SK-N-SH treated with all-trans-retinoic acid at 6 μM for 48 hours (cell line): ENCODE results near the gene SPRR2D.
A peak's percentile ranks its signal among the peaks of the same experiment; 100 is the strongest.

Experiments
- ATAC-seq: fragments of 200-7000 bp; cut with Tn5 transposase; 3 replicates; pipeline ENCODE4 v1.9.1; 2020; ENCODE audit warnings: mild to moderate bottlenecking, moderate library complexity
- ARNTL ChIP-seq: fragments of 450-650 bp; formaldehyde crosslinking; IDR thresholded peaks from 2 replicates; pipeline ENCODE4 v1.5.0; 2020; ENCODE audit warnings: low read depth, mild to moderate bottlenecking, moderate library complexity, borderline replicate concordance
- BACH2 ChIP-seq: fragments of 250-450 bp; sonication (Bioruptor Pico); IDR thresholded peaks from 2 replicates; pipeline ENCODE4 v1.9.0; 2021; ENCODE audit warnings: mild to moderate bottlenecking, borderline replicate concordance
- CREB5 ChIP-seq: fragments of 250-450 bp; sonication (Bioruptor Pico); IDR thresholded peaks from 2 replicates; pipeline ENCODE4 v1.5.1; 2020; ENCODE audit warnings: low read depth, mild to moderate bottlenecking, moderate library complexity
- CSDC2 ChIP-seq: fragments of 250-450 bp; sonication (Bioruptor Pico); IDR thresholded peaks from 2 replicates; pipeline ENCODE4 v1.5.0; 2020; ENCODE audit warnings: mild to moderate bottlenecking, moderate library complexity
- GLIS3 ChIP-seq: fragments of 250-450 bp; sonication (Bioruptor Pico); IDR thresholded peaks from 2 replicates; pipeline ENCODE4 v1.5.0; 2020; ENCODE audit warnings: mild to moderate bottlenecking, moderate library complexity
- ISL1 ChIP-seq: fragments of 250-450 bp; sonication (Bioruptor Pico); IDR thresholded peaks from 2 replicates; pipeline ENCODE4 v2.1.2; 2022; ENCODE audit warnings: mild to moderate bottlenecking, moderate library complexity
- OSR1 ChIP-seq: fragments of 250-450 bp; sonication (Bioruptor Pico); IDR thresholded peaks from 2 replicates; pipeline ENCODE4 v1.8.0; 2022; ENCODE audit warnings: moderate library complexity, mild to moderate bottlenecking, inconsistent platforms
- RARB ChIP-seq: fragments of 250-450 bp; sonication (Bioruptor Pico); IDR thresholded peaks from 2 replicates; pipeline ENCODE4 v1.8.0; 2021; ENCODE audit warnings: mild to moderate bottlenecking, moderate library complexity
- SNAI2 ChIP-seq: fragments of 250-450 bp; sonication (Bioruptor Pico); IDR thresholded peaks from 2 replicates; pipeline ENCODE4 v1.5.0; 2020; ENCODE audit warnings: mild to moderate bottlenecking, moderate library complexity
- TCF4 ChIP-seq: fragments of 250-450 bp; sonication (Bioruptor Pico); IDR thresholded peaks from 2 replicates; pipeline ENCODE4 v1.8.0; 2021; ENCODE audit warnings: mild to moderate bottlenecking, moderate library complexity, borderline replicate concordance
- TOX ChIP-seq: fragments of 250-450 bp; sonication (Bioruptor Pico); IDR thresholded peaks from 2 replicates; pipeline ENCODE4 v1.8.0; 2021; ENCODE audit warnings: mild to moderate bottlenecking, moderate library complexity, borderline replicate concordance
- TSHZ2 ChIP-seq: fragments of 250-450 bp; sonication (Bioruptor Pico); IDR thresholded peaks from 2 replicates; pipeline ENCODE4 v1.5.0; 2020; ENCODE audit warnings: mild to moderate bottlenecking, moderate library complexity
- ZC3H10 ChIP-seq: fragments of 250-450 bp; sonication (Bioruptor Pico); IDR thresholded peaks from 2 replicates; pipeline ENCODE4 v1.5.1; 2021; ENCODE audit warnings: mild to moderate bottlenecking, moderate library complexity
- ZFP3 ChIP-seq: fragments of 250-450 bp; sonication (Bioruptor Pico); IDR thresholded peaks from 2 replicates; pipeline ENCODE4 v1.5.0; 2020; ENCODE audit warnings: mild to moderate bottlenecking, moderate library complexity
- ZNF565 ChIP-seq: fragments of 450-650 bp; formaldehyde crosslinking; conservative IDR thresholded peaks from 2 replicates; pipeline ENCODE4 v1.5.0; 2020; ENCODE audit warnings: low read depth, mild to moderate bottlenecking, moderate library complexity
- ZNF8 ChIP-seq: fragments of 450-650 bp; formaldehyde crosslinking; IDR thresholded peaks from 2 replicates; pipeline ENCODE4 v1.5.0; 2020; ENCODE audit warnings: mild to moderate bottlenecking, moderate library complexity
- TF ChIP-seq, protein P1 (sequence below): fragments of 250-450 bp; sonication (Bioruptor Pico); IDR thresholded peaks from 2 replicates; pipeline ENCODE4 v1.8.0; 2020; ENCODE audit warnings: mild to moderate bottlenecking, moderate library complexity, borderline replicate concordance
- TF ChIP-seq, protein P2 (sequence below): fragments of 250-450 bp; sonication (Bioruptor Pico); IDR thresholded peaks from 2 replicates; pipeline ENCODE4 v1.8.0; 2021; ENCODE audit warnings: low read depth, mild to moderate bottlenecking, moderate library complexity, borderline replicate concordance
- TF ChIP-seq, protein P3 (sequence below): fragments of 250-450 bp; sonication (Bioruptor Pico); IDR thresholded peaks from 2 replicates; pipeline ENCODE4 v1.5.1; 2021; ENCODE audit warnings: mild to moderate bottlenecking, moderate library complexity

The SPRR2D gene

GRCh38 chr1:153032677-153033308, 8.1 kb downstream of the SPRR2D start:
- ATAC-seq: peak; percentile 98

DNA sequence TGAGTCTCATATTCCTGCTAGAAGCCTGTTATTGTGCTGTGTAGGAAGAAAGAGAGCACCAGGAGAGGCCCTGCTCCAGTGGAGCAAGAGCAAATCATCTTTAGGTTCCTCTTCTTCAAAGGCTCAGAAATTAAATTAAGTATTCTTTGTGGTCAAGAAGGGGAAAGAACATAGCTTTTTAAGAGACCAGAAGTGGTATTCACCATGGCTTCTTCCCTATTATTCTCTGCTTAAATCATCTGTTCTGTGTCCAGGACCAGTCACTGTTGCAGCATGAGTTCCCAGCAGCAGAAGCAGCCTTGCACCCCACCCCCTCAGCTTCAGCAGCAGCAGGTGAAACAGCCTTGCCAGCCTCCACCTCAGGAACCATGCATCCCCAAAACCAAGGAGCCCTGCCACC, 8.8 kb downstream of the SPRR2D start:
- TF ChIP-seq, protein P1, sequence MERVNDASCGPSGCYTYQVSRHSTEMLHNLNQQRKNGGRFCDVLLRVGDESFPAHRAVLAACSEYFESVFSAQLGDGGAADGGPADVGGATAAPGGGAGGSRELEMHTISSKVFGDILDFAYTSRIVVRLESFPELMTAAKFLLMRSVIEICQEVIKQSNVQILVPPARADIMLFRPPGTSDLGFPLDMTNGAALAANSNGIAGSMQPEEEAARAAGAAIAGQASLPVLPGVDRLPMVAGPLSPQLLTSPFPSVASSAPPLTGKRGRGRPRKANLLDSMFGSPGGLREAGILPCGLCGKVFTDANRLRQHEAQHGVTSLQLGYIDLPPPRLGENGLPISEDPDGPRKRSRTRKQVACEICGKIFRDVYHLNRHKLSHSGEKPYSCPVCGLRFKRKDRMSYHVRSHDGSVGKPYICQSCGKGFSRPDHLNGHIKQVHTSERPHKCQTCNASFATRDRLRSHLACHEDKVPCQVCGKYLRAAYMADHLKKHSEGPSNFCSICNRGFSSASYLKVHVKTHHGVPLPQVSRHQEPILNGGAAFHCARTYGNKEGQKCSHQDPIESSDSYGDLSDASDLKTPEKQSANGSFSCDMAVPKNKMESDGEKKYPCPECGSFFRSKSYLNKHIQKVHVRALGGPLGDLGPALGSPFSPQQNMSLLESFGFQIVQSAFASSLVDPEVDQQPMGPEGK (CRISPR knock-in tag): no peak
- TF ChIP-seq ARNTL (CRISPR knock-in tag) (no peak), TCF4 (CRISPR knock-in tag) (no peak), CSDC2 (CRISPR knock-in tag) (no peak), RARB (no peak), ISL1 (no peak)
- ATAC-seq: no peak

More at GRCh38 chr1:153032677-153033308, 8.1 kb downstream of the SPRR2D start:
- TF ChIP-seq ZC3H10 (CRISPR knock-in tag) (no peak), ARNTL (CRISPR knock-in tag) (no peak), RARB (no peak), TSHZ2 (CRISPR knock-in tag) (no peak), CREB5 (CRISPR knock-in tag) (no peak), ZFP3 (no peak), SNAI2 (no peak), OSR1 (CRISPR knock-in tag) (no peak)
- TF ChIP-seq, protein P2, sequence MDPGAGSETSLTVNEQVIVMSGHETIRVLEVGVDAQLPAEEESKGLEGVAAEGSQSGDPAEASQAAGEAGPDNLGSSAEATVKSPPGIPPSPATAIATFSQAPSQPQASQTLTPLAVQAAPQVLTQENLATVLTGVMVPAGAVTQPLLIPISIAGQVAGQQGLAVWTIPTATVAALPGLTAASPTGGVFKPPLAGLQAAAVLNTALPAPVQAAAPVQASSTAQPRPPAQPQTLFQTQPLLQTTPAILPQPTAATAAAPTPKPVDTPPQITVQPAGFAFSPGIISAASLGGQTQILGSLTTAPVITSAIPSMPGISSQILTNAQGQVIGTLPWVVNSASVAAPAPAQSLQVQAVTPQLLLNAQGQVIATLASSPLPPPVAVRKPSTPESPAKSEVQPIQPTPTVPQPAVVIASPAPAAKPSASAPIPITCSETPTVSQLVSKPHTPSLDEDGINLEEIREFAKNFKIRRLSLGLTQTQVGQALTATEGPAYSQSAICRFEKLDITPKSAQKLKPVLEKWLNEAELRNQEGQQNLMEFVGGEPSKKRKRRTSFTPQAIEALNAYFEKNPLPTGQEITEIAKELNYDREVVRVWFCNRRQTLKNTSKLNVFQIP (CRISPR knock-in tag): no peak
- TF ChIP-seq, protein P1 (CRISPR knock-in tag): no peak

DNA sequence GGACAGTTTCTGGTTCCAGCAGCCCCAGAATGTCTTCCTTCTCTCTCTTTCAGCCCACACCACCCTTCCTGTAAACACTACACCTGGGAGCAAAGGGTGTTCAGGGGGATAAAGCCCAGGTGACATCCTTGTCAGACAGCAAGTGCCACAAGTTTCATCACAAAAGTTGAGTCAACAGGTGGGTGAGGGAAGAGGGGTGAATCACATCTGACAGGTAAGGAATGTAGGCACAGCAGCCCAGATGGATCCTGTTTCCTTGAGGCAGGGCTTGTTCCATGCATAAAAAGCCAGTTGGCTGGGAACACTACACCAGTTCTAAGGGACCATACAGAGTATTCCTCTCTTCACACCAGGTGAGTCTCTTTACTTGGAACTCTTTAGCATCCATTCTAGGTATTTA, 10.0 kb downstream of the SPRR2D start, which contains the start of gene SPRR1B:
Gene SPRR1B (plus strand): TSS at position 309 of the 400 bp plus-strand sequence. CDS start 1,143 bp downstream, outside the sequence.
- no peak for ATAC-seq
- no peak for TF ChIP-seq SNAI2
- no peak for TF ChIP-seq TCF4 (CRISPR knock-in tag)
- TF ChIP-seq, protein P1 (CRISPR knock-in tag): no peak
- TF ChIP-seq CSDC2 (CRISPR knock-in tag): no peak
- TF ChIP-seq, all 23 proteins: peak for 0

DNA sequence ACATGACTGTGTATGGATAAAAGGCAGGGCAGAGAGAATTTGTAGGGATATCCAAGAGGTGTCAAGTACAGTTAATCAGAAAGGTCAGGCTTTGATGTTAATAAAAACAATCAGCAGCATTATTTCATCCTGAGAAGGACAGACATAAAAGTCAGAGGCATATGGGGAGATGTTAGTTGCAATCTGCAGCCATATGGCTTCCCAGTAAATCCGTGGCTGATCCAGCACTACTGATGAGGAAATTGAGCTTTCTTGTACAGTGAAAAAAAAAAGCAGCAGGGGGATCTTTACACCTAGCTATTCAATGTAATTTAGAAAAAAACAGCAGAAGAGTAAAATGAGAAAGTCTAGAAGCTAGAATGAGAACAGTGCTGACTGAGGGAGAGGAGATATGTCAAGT, 12.2 kb downstream of the SPRR2D start:
- no peak for ATAC-seq
- TF ChIP-seq, protein P3, sequence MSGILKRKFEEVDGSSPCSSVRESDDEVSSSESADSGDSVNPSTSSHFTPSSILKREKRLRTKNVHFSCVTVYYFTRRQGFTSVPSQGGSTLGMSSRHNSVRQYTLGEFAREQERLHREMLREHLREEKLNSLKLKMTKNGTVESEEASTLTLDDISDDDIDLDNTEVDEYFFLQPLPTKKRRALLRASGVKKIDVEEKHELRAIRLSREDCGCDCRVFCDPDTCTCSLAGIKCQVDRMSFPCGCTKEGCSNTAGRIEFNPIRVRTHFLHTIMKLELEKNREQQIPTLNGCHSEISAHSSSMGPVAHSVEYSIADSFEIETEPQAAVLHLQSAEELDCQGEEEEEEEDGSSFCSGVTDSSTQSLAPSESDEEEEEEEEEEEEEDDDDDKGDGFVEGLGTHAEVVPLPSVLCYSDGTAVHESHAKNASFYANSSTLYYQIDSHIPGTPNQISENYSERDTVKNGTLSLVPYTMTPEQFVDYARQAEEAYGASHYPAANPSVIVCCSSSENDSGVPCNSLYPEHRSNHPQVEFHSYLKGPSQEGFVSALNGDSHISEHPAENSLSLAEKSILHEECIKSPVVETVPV: no peak
- no peak for TF ChIP-seq ZNF8
- no peak for TF ChIP-seq BACH2 (CRISPR knock-in tag)
- no peak for TF ChIP-seq ZNF565
- TF ChIP-seq TOX: no peak
- no peak for TF ChIP-seq GLIS3 (CRISPR knock-in tag)
- no peak for TF ChIP-seq ISL1
- TF ChIP-seq, protein P2 (CRISPR knock-in tag): no peak
